IPS-20b (cell line): ENCODE results near the gene SEC14L5.
"Not testable (repeated sequence)": the region's sequence is repeated elsewhere in the genome, so short reads cannot be mapped to it uniquely, and the experiment has no call there.

Experiments used
- H3K27ac ChIP-seq: one replicate; pipeline ENCODE4 v1.5.1; 2013; ENCODE audit warnings: low read length
- H3K27me3 ChIP-seq: 2 replicates; pipeline ENCODE4 v1.6.1; 2013; ENCODE audit warnings: mild to moderate bottlenecking, low read length, inconsistent platforms; ENCODE audit not compliant: insufficient read depth
- H3K36me3 ChIP-seq: 2 replicates; pipeline ENCODE4 v1.6.1; 2013; ENCODE audit warnings: low read depth, mild to moderate bottlenecking, inconsistent platforms, low read length, moderate library complexity; ENCODE audit not compliant: insufficient read depth
- H3K4me1 ChIP-seq: 2 replicates; pipeline ENCODE4 v1.6.1; 2013; ENCODE audit warnings: mild to moderate bottlenecking, control low read depth, inconsistent platforms, low read length, moderate library complexity; ENCODE audit not compliant: insufficient read depth
- H3K4me3 ChIP-seq: 2 replicates; pipeline ENCODE4 v1.5.1; 2013; ENCODE audit warnings: mild to moderate bottlenecking, low read length, inconsistent platforms
- H3K9ac ChIP-seq: 2 replicates; pipeline ENCODE4 v1.6.1; 2013; ENCODE audit warnings: low read depth, mild to moderate bottlenecking, inconsistent platforms, low read length, moderate library complexity
- H3K9me3 ChIP-seq: 2 replicates; pipeline ENCODE4 v1.6.1; 2013; ENCODE audit warnings: mild to moderate bottlenecking, low read depth, low read length, inconsistent platforms; ENCODE audit not compliant: insufficient read depth

Gene SEC14L5

DNA sequence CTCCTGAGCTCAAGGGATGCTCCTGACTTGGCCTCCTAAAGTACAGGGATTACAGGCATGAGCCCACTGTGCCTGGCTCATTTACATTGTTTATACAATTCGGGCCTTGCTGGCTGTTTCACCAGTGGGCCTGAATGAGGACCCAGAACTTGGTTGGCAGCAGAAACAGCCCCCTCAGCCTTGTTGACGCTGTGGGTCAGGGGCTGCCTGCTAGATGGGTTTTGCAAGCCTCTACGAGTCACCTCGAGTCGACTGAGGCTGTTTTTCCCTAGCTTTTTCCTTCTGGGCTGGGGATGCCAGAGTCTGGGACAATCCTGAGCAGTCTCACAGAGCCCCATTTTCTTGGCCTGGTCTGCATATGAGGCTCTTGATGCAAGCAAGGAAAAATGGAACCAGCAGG, 37.3 kb upstream of the SEC14L5 start:
- Histone ChIP-seq H3K36me3 (no peaks in the 10 kb centered on the region), H3K9me3 (no peaks in the 10 kb centered on the region), H3K9ac (no peak overlapping the region), H3K27ac (no peak overlapping the region), H3K4me1 (peaks cover 11% of the 10 kb centered on the region; the same call in 1 of the 2 replicates), H3K4me3 (no peak overlapping the region), H3K27me3 (no peaks in the 10 kb centered on the region)

DNA sequence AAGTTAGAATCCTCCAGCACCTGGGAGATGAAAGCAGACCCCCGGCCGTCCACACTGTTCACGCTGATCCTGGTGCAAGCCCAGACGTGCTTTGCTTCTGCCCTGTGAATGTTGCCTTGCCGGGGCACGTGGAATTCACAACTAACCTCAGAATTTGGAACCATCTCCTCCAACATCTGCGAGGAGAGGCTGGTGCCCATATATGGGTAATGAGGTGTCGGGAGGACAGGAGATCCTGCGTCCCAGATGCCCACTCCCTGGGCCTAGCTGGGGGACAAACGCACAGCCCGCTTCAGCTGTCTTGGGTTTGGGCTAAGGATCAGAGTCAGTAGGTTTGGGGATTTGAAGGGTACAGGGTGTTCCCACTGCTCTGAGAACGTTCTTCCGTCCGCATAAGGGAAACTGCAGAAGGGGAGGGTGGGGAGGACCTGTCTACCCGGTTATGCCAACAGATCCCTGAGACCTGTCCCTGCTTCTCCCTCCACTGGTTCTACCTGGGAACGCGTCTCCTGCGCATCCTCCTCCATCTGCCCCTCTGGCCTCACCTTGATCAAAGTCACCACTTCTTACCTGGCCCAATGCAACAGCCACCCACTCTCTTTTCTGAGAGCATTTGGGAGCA, 35.3 kb upstream of the SEC14L5 start:
- Histone ChIP-seq H3K27ac (no peak overlapping the region), H3K36me3 (no peaks in the 10 kb centered on the region), H3K9me3 (peaks cover 10% of the 10 kb centered on the region; the same call in 1 of the 2 replicates), H3K4me3 (no peak overlapping the region), H3K9ac (no peak overlapping the region), H3K4me1 (peaks cover 11% of the 10 kb centered on the region; the same call in 1 of the 2 replicates), H3K27me3 (no peaks in the 10 kb centered on the region)

DNA sequence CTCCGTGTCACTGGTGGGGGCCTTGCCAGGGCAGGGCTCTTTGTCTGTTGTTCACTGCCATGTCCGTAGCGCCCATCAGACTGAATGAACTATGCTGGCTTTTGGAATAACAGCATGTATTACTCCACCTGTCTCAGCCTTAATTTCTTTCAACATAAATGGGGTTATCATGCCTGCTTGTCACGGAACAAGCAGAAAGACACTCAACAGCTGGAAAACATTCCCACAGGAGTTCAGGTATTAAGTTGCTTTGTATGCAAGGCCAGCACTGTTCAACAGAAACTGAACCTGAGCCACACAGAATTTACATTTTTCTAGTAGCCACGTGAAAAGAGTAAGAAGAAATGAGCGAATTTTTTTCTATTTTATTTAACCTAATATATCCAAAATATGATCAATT, 34.3 kb upstream of the SEC14L5 start:
- peaks cover 8% of the 10 kb centered on the region; the same call in 1 of the 2 replicates for H3K4me1 ChIP-seq
- H3K9me3 ChIP-seq = peaks cover 10% of the 10 kb centered on the region; the same call in 1 of the 2 replicates
- no peak overlapping the region for H3K4me3 ChIP-seq
- H3K27ac ChIP-seq = no peak overlapping the region
- no peak overlapping the region for H3K9ac ChIP-seq
- H3K36me3 ChIP-seq = no peaks in the 10 kb centered on the region
- H3K27me3 ChIP-seq = no peaks in the 10 kb centered on the region

DNA sequence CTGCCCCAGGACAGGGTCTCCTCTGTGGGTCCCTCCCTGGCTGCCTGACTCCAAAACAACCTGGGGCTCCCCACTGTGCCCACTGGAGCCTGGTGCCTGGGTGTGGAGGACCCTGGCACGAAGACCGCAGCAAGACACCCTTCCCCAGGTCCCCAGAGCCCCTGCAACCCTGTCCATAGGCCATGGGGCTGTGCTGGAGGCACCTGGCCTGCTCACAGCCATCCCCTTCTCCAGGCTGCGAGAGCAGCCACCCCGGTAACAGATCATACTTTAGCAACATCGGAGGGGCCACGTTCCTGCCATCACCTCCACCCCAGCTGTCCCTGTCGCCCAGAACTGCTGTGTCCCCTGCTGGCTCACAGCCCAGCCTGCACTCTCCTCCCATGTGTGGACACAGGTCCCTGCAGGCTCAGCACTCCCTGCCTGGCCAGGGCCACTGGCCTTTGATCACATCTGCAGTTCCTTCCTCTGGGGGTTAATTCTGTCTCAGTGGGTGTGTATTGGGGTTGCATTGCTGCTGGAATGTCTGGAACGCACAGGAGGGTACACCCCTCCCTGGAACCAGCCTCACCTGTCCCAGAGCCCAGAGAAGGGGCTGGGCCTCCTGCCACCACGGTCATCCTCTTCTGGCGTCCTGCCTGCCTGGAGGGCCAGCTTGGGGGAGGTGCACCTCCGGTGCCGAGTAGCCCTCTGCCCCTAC, 33.4 kb upstream of the SEC14L5 start:
- no peaks in the 10 kb centered on the region for H3K27me3 ChIP-seq
- H3K9me3 ChIP-seq = peaks cover 10% of the 10 kb centered on the region; the same call in 1 of the 2 replicates
- H3K4me1 ChIP-seq = peaks cover 8% of the 10 kb centered on the region; the same call in 1 of the 2 replicates
- H3K9ac ChIP-seq = peak overlapping the region; percentile 22; the same call in 1 of the 2 replicates
- no peak overlapping the region for H3K4me3 ChIP-seq
- H3K27ac ChIP-seq = no peak overlapping the region
- no peaks in the 10 kb centered on the region for H3K36me3 ChIP-seq

DNA sequence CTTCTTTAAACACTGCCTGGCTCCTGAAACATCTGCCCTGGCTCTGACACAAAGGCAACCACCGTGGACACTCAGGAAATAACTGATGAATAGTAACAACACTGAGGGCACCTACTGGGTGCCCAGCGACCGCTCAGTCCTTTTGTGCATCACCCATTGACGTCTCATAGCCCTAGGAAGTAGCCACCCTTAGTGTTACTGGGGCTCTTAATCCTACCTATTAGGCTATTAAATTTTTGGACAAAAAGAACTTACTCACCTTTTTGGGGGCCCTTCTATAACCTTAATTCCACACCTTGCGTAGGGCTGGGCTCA, 32.9 kb upstream of the SEC14L5 start:
- Histone ChIP-seq H3K4me1 (peaks cover 8% of the 10 kb centered on the region; the same call in 1 of the 2 replicates), H3K36me3 (no peaks in the 10 kb centered on the region), H3K4me3 (no peak overlapping the region), H3K27ac (no peak overlapping the region), H3K9me3 (peaks cover 10% of the 10 kb centered on the region; the same call in 1 of the 2 replicates), H3K27me3 (no peaks in the 10 kb centered on the region), H3K9ac (peak overlapping the region; percentile 22; the same call in 1 of the 2 replicates)

DNA sequence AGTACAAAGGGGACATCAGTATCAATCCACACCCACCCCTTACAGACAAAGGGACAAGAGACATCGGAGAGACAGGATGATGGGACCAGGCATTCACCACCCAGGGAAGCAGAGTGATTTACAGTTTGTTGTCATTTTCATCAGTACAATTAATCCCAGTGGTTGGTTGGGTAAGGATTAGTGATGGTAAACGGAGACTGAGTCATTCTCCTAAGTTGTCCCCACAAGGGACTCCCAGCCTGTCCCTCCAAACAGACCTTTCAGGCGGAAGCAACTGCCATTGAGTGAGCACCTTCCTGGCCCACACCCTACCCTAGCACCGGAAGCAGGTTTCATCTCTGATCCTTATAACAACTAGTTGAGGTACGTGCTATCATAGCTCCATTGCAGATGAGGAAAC, 32.3 kb upstream of the SEC14L5 start:
- H3K4me1 ChIP-seq = peaks cover 8% of the 10 kb centered on the region; the same call in 1 of the 2 replicates
- H3K27ac ChIP-seq = no peak overlapping the region
- H3K36me3 ChIP-seq = no peaks in the 10 kb centered on the region
- H3K27me3 ChIP-seq = no peaks in the 10 kb centered on the region
- no peak overlapping the region for H3K4me3 ChIP-seq
- H3K9ac ChIP-seq = no peak overlapping the region
- peaks cover 10% of the 10 kb centered on the region; the same call in 1 of the 2 replicates for H3K9me3 ChIP-seq

DNA sequence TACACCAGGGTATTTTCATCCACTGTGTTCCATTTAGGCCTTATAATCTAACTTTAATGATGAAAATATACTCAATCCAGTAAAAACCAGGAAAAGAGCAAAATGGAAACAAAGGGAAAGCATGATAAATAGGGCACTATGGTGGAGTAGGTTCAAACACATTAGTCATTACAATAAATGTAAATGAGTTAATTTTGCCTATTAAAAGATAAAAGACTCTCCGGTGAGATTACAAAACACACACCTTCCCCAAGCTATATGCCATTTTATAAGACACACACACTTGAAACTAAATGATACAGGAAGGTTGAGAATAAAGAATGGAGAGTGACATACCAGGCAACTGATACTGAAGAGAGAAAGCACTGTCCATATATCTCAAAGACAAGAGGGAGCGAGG, 31.2 kb upstream of the SEC14L5 start:
- Histone ChIP-seq H3K9me3 (peaks cover 10% of the 10 kb centered on the region; the same call in 1 of the 2 replicates), H3K36me3 (no peaks in the 10 kb centered on the region), H3K27me3 (no peaks in the 10 kb centered on the region), H3K9ac (no peak overlapping the region), H3K4me3 (no peak overlapping the region), H3K4me1 (peaks cover 8% of the 10 kb centered on the region; the same call in 1 of the 2 replicates), H3K27ac (no peak overlapping the region)

DNA sequence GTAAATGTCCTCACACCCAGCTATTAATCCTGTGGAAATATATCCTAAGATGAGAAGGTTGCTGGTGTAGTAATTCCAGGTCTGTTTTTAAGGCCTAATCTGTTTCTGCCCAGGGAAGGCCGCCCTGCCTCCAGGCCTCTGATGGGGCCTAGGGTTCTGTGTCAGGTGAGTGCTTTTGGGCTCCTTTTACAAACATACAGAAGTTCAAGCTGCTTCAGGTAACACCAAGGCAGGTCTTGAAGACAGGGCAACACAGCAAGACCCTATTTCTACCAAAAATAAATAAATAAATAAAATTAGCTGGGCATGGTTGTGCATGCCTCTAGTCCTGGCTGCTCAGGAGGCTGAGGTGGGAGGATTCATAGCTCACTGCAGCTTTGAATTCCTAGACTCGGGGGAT, 30.5 kb upstream of the SEC14L5 start:
- H3K9me3 ChIP-seq = peaks cover 10% of the 10 kb centered on the region; the same call in 1 of the 2 replicates
- H3K27ac ChIP-seq = no peak overlapping the region
- no peak overlapping the region for H3K9ac ChIP-seq
- H3K36me3 ChIP-seq = no peaks in the 10 kb centered on the region
- H3K27me3 ChIP-seq = no peaks in the 10 kb centered on the region
- peaks cover 8% of the 10 kb centered on the region; the same call in 1 of the 2 replicates for H3K4me1 ChIP-seq
- H3K4me3 ChIP-seq = no peak overlapping the region

DNA sequence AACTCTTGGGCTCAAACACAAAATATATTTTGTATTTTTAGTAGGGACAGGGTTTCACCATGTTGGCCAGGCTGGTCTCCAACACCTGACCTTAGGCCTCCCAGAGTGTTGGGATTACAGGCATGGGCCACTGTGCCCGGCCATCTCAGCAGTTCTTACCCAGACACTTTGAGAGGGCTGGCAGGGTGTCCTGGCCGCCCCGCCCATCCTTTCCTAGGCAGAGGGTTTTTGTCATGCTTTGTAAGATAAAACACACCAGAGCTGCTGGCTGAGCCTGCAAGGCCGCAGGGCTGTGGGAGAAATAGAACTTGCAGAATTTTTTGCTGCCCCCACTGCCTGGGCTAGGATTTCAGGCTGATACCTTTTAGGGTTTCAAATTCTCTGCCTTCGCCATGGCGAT, 29.9 kb upstream of the SEC14L5 start:
- Histone ChIP-seq H3K9me3 (peaks cover 10% of the 10 kb centered on the region; the same call in 1 of the 2 replicates), H3K27ac (no peak overlapping the region), H3K9ac (no peak overlapping the region), H3K4me1 (peaks cover 8% of the 10 kb centered on the region; the same call in 1 of the 2 replicates), H3K36me3 (no peaks in the 10 kb centered on the region), H3K27me3 (no peaks in the 10 kb centered on the region), H3K4me3 (no peak overlapping the region)

DNA sequence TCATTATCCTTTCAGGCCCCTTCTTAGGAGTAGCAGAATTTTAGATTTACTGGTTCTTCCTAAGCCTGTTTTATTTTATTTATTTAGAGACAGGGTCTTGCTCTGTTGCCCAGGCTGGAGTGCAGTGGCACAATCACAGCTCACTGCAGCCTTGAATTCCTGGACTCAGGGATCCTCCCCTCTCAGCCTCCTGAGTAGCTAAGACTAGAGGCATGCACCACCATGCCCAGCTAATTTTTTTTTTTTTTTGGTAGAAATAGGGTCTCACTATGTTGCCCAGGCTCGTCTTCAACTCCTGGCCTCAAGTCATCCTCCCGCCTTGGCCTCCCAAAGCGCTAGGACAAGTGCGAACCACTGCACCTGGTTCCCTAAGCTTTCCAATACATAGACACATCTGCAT, 28.5 kb upstream of the SEC14L5 start:
- not testable (repeated sequence) for H3K4me3 ChIP-seq, H3K9me3 ChIP-seq, H3K36me3 ChIP-seq, H3K4me1 ChIP-seq, H3K27me3 ChIP-seq, H3K27ac ChIP-seq, H3K9ac ChIP-seq

DNA sequence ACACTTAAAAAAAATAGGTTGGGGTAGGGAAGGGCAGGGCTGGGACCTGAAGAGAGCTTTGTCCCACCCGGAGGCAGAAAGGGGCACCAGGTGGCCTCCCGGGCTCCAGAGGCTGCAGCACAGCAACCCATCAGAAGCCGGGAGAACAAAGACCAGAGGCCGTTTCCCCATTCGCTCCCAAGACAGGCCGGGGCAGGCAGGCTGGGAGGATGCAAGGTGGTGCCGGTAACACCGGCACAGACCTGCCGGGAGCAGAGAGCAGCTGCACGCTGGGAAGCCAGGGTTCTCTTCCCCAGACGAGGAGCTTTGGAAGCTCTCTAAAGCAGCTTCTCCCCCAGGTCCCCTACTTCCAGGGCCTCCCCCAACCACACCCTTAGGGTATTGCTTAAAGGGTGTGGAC, 26.7 kb upstream of the SEC14L5 start:
- Histone ChIP-seq H3K27me3 (peaks cover 9% of the 10 kb centered on the region; the same call in 1 of the 2 replicates), H3K36me3 (no peaks in the 10 kb centered on the region), H3K4me1 (no peaks in the 10 kb centered on the region), H3K27ac (no peak overlapping the region), H3K4me3 (no peak overlapping the region), H3K9me3 (peaks cover 10% of the 10 kb centered on the region; the same call in 1 of the 2 replicates), H3K9ac (no peak overlapping the region)

DNA sequence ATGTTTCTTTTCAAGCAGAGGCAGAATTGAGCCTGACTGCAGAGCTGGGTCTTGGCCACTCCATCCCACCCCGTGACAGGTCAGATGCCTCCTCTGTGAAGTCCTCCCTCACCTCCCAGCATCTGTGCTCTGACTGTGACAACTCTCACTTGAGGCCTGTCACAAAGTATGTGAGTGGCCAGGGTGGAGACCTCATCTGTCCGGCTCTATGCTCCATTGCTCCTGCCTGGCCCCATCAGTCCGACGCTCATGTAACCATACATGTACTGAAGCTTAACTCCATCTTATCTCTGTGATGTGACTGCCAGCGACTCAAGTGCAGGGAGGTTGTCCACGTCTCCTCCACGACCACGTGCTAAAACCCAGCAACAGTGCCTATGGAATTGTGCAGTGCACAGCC, 24.7 kb upstream of the SEC14L5 start:
- Histone ChIP-seq H3K27ac (no peak overlapping the region), H3K36me3 (no peaks in the 10 kb centered on the region), H3K9me3 (no peaks in the 10 kb centered on the region), H3K4me1 (peaks cover 3% of the 10 kb centered on the region; the same call in 1 of the 2 replicates), H3K9ac (no peak overlapping the region), H3K4me3 (no peak overlapping the region), H3K27me3 (peaks cover 26% of the 10 kb centered on the region; the same call in 1 of the 2 replicates)
